H9 (cell line): ENCODE results near the gene KLLN. TPM values are rescaled to one million over a fixed set of nuclear protein-coding genes. Genes with fewer than 3 reads are reported as not detected.
"Not testable (repeated sequence)": the region's sequence is repeated elsewhere in the genome, so short reads cannot be mapped to it uniquely, and the experiment has no call there.

ENCODE experiments used
- DNase-seq: peaks from one replicate; pipeline ENCODE4 v3.0.0-alpha.2; 2017
- H2AFZ ChIP-seq: one replicate; pipeline ENCODE4 v1.6.1; 2013; ENCODE audit warnings: mild to moderate bottlenecking, low read length, control low read depth, moderate library complexity
- H2AK5ac ChIP-seq: 2 replicates; pipeline ENCODE4 v1.6.1; 2013; ENCODE audit warnings: low read length, control low read depth, mixed read lengths; ENCODE audit not compliant: insufficient read length
- H2BK120ac ChIP-seq: one replicate; pipeline ENCODE4 v1.6.1; 2013; ENCODE audit warnings: low read depth, mild to moderate bottlenecking, low read length, control low read depth, inconsistent platforms; ENCODE audit not compliant: poor library complexity, severe bottlenecking
- H2BK12ac ChIP-seq: 2 replicates; pipeline ENCODE4 v1.6.1; 2013; ENCODE audit warnings: low read length, control low read depth, mixed read lengths, low read depth; ENCODE audit not compliant: insufficient read length
- H2BK15ac ChIP-seq: 2 replicates; pipeline ENCODE4 v1.6.1; 2013; ENCODE audit warnings: low read depth, low read length, control low read depth
- H2BK20ac ChIP-seq: one replicate; pipeline ENCODE4 v1.6.1; 2013; ENCODE audit warnings: low read depth, mild to moderate bottlenecking, low read length, control low read depth, inconsistent platforms; ENCODE audit not compliant: poor library complexity, severe bottlenecking
- H2BK5ac ChIP-seq: 2 replicates; pipeline ENCODE4 v1.6.1; 2013; ENCODE audit warnings: low read length, control low read depth, mixed read lengths; ENCODE audit not compliant: insufficient read length
- H3K14ac ChIP-seq: 2 replicates; pipeline ENCODE4 v1.6.1; 2013; ENCODE audit warnings: low read length, control low read depth; ENCODE audit not compliant: insufficient read depth
- H3K18ac ChIP-seq: 2 replicates; pipeline ENCODE4 v1.6.1; 2013; ENCODE audit warnings: low read depth, mild to moderate bottlenecking, mixed read lengths, low read length, control low read depth; ENCODE audit not compliant: insufficient read length
- H3K23ac ChIP-seq: 2 replicates; pipeline ENCODE4 v1.6.1; 2013; ENCODE audit warnings: low read length, control low read depth, mixed read lengths, low read depth; ENCODE audit not compliant: insufficient read length
- H3K23me2 ChIP-seq: 2 replicates; pipeline ENCODE4 v1.6.1; 2013; ENCODE audit warnings: low read depth, mild to moderate bottlenecking, mixed read lengths, low read length, control low read depth; ENCODE audit not compliant: insufficient read length, poor library complexity, severe bottlenecking
- H3K27ac ChIP-seq: 2 replicates; pipeline ENCODE4 v1.5.1; 2013; ENCODE audit warnings: low read length, control low read depth, mixed read lengths, low read depth; ENCODE audit not compliant: insufficient read length
- H3K27me3 ChIP-seq: 2 replicates; pipeline ENCODE4 v1.6.1; 2013; ENCODE audit warnings: low read length, control low read depth, inconsistent platforms; ENCODE audit not compliant: insufficient read depth
- H3K4ac ChIP-seq: 2 replicates; pipeline ENCODE4 v1.6.1; 2013; ENCODE audit warnings: low read depth, mild to moderate bottlenecking, control low read depth, inconsistent platforms, low read length, moderate library complexity
- H3K4me1 ChIP-seq: 2 replicates; pipeline ENCODE4 v1.6.1; 2013; ENCODE audit warnings: low read length, control low read depth, inconsistent platforms; ENCODE audit not compliant: insufficient read depth
- H3K4me2 ChIP-seq: 2 replicates; pipeline ENCODE4 v1.6.1; 2013; ENCODE audit warnings: low read length, control low read depth, mixed read lengths; ENCODE audit not compliant: insufficient read length, insufficient read depth
- H3K56ac ChIP-seq: 2 replicates; pipeline ENCODE4 v1.6.1; 2013; ENCODE audit warnings: low read depth, mild to moderate bottlenecking, mixed read lengths, low read length, control low read depth; ENCODE audit not compliant: insufficient read length
- H3K79me1 ChIP-seq: 2 replicates; pipeline ENCODE4 v1.6.1; 2013; ENCODE audit warnings: low read depth, mild to moderate bottlenecking, moderate library complexity, low read length, control low read depth, inconsistent platforms; ENCODE audit not compliant: insufficient read depth, poor library complexity, severe bottlenecking
- H3K79me2 ChIP-seq: 2 replicates; pipeline ENCODE4 v1.6.1; 2013; ENCODE audit warnings: low read length, control low read depth, inconsistent platforms; ENCODE audit not compliant: insufficient read depth
- H3K9ac ChIP-seq: 2 replicates; pipeline ENCODE4 v1.6.1; 2013; ENCODE audit warnings: low read length, control low read depth, mixed read lengths; ENCODE audit not compliant: insufficient read length; ENCODE audit errors: extremely low read depth
- H3K9me3 ChIP-seq: one replicate; pipeline ENCODE4 v1.6.1; 2013; ENCODE audit warnings: low read depth, low read length, inconsistent platforms; ENCODE audit not compliant: control insufficient read depth
- H3T11ph ChIP-seq: one replicate; pipeline ENCODE4 v1.6.1; 2013; ENCODE audit warnings: mild to moderate bottlenecking, low read length, control low read depth, inconsistent platforms
- H4K20me1 ChIP-seq: one replicate; pipeline ENCODE4 v1.6.1; 2013; ENCODE audit not compliant: control insufficient read depth, insufficient read length, insufficient read depth
- H4K5ac ChIP-seq: 2 replicates; pipeline ENCODE4 v1.6.1; 2013; ENCODE audit warnings: low read depth, mild to moderate bottlenecking, mixed read lengths, low read length, control low read depth; ENCODE audit not compliant: insufficient read length
- H4K8ac ChIP-seq: replicated peaks from 2 replicates; pipeline ENCODE4 v1.6.1; 2013; ENCODE audit warnings: low read length, control low read depth, mixed read lengths, low read depth; ENCODE audit not compliant: insufficient read length
- H4K91ac ChIP-seq: 2 replicates; pipeline ENCODE4 v1.6.1; 2013; ENCODE audit warnings: low read depth, mild to moderate bottlenecking, moderate library complexity, mixed read lengths, low read length, control low read depth; ENCODE audit not compliant: insufficient read length
- H3K27ac Mint-ChIP-seq, 3 experiments: 2 replicates in 2 of 3; 3 replicates in 1 of 3; pipeline ENCODE4 v1.8.0; 2020 to 2021; ENCODE audit warnings: mixed read lengths in 3 of 3, mild to moderate bottlenecking in 1 of 3, moderate library complexity in 1 of 3
- H3K27me3 Mint-ChIP-seq: 2 replicates; pipeline ENCODE4 v1.8.0; 2021; ENCODE audit warnings: low read depth, mild to moderate bottlenecking, moderate library complexity, mixed read lengths
- H3K36me3 Mint-ChIP-seq, 3 experiments: 2 replicates in 2 of 3; 3 replicates in 1 of 3; pipeline ENCODE4 v1.8.0; 2020 to 2021; ENCODE audit warnings: low read depth in 3 of 3, mixed read lengths in 3 of 3; ENCODE audit not compliant: insufficient read depth in 1 of 3
- H3K4me1 Mint-ChIP-seq, 2 experiments: 2 replicates each; pipeline ENCODE4 v1.8.0; 2020; ENCODE audit warnings: mixed read lengths in 2 of 2
- H3K4me3 Mint-ChIP-seq, 2 experiments: 2 replicates in 1 of 2; 3 replicates in 1 of 2; pipeline ENCODE4 v1.8.0; 2020 to 2021; ENCODE audit warnings: mild to moderate bottlenecking in 2 of 2, mixed read lengths in 2 of 2, moderate library complexity in 1 of 2
- H3K9me3 Mint-ChIP-seq, 2 experiments: 2 replicates in 1 of 2; 3 replicates in 1 of 2; pipeline ENCODE4 v1.8.0; 2020; ENCODE audit warnings: mild to moderate bottlenecking in 2 of 2, mixed read lengths in 2 of 2, moderate library complexity in 1 of 2
- WGBS: extraction: QIAGEN DNeasy Blood & Tissue Kit; methylation state at CpG from one replicate; pipeline ENCODE4 v1.1.7; 2013; ENCODE audit warnings: missing lambda C conversion rate, low lambda C conversion rate, mixed read lengths; ENCODE audit not compliant: insufficient read length; ENCODE audit errors: extremely low coverage; 5-methylcytosine and 5-hydroxymethylcytosine counted together
- total RNA-seq: library from RNA; stranded (reverse); gene quantifications from 2 replicates; pipeline ENCODE4 v1.2.1, GENCODE V29; 2021
- TF ChIP-seq, protein P1 (sequence below): fragments of 200-600 bp; sonication (generic); conservative IDR thresholded peaks from 3 replicates; pipeline ENCODE4 v1.8.0; 2021; ENCODE audit warnings: antibody characterized with exemption, mild to moderate bottlenecking

KLLN gene
- total RNA-seq, 1 experiment from 2014 or later, result 0.79 TPM

- Histone ChIP-seq H3K27me3 (no peaks in the 10 kb centered on the region), H2AFZ (no peak overlapping the region), H4K20me1 (no peaks in the 10 kb centered on the region), H2BK15ac (no peak overlapping the region), H4K91ac (no peak overlapping the region), H3K79me2 (peaks cover 8% of the 10 kb centered on the region; the same call in 1 of the 2 replicates), H3K4ac (no peak overlapping the region), H4K8ac (no peak overlapping the region), H3K27ac (no peak overlapping the region), H3K4me1 (no peaks in the 10 kb centered on the region), H2BK120ac (no peak overlapping the region), H3K9me3 (no peaks in the 10 kb centered on the region), H3K4me2 (no peak overlapping the region), H3K18ac (no peak overlapping the region), H3K9ac (no peak overlapping the region), H3T11ph (no peak overlapping the region), H2BK5ac (no peak overlapping the region), H3K56ac (no peak overlapping the region), H3K79me1 (no peaks in the 10 kb centered on the region), H3K14ac (no peak overlapping the region), H3K23me2 (peaks cover 14% of the 10 kb centered on the region), H2BK12ac (no peak overlapping the region), H2AK5ac (no peak overlapping the region), H2BK20ac (no peak overlapping the region), H3K23ac (no peak overlapping the region), H4K5ac (no peak overlapping the region)
- TF ChIP-seq, protein P1, sequence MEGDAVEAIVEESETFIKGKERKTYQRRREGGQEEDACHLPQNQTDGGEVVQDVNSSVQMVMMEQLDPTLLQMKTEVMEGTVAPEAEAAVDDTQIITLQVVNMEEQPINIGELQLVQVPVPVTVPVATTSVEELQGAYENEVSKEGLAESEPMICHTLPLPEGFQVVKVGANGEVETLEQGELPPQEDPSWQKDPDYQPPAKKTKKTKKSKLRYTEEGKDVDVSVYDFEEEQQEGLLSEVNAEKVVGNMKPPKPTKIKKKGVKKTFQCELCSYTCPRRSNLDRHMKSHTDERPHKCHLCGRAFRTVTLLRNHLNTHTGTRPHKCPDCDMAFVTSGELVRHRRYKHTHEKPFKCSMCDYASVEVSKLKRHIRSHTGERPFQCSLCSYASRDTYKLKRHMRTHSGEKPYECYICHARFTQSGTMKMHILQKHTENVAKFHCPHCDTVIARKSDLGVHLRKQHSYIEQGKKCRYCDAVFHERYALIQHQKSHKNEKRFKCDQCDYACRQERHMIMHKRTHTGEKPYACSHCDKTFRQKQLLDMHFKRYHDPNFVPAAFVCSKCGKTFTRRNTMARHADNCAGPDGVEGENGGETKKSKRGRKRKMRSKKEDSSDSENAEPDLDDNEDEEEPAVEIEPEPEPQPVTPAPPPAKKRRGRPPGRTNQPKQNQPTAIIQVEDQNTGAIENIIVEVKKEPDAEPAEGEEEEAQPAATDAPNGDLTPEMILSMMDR, result peak; percentile 58; the same call in 2 of the 3 replicates
- Mint-ChIP-seq H3K9me3 (no peaks in the 10 kb centered on the region; a peak in 1 of 5 replicates), H3K4me1 (peaks cover 14 to 15% of the 10 kb centered on the region in 2 experiments), H3K27me3 (peaks cover 8% of the 10 kb centered on the region; the same call in 1 of the 2 replicates), H3K4me3 (peak overlapping the region in 1 of 2 experiments; percentile 53; a peak in 2 of 5 replicates), H3K36me3 (peaks cover 0 to 5% (median 0%) of the 10 kb centered on the region in 3 experiments; a peak in 3 of 7 replicates), H3K27ac (no peak overlapping the region)
- DNase-seq, result no peak
- no CpG with 5 or more reads among the region's 3 CpGs for WGBS
Measured at GRCh38 chr10:87860156-87860795, 3.1 kb downstream of the KLLN start.

GRCh38 chr10:87855665-87856064 is 7.7 kb downstream of the KLLN start:
- not testable (repeated sequence) for H3K23ac ChIP-seq, H2BK20ac ChIP-seq, H2AK5ac ChIP-seq, H2BK15ac ChIP-seq, H4K91ac ChIP-seq, H3K9me3 Mint-ChIP-seq, H2BK12ac ChIP-seq, H3K23me2 ChIP-seq, H3K27ac Mint-ChIP-seq, H3K9ac ChIP-seq, H4K20me1 ChIP-seq, H3K27me3 ChIP-seq, H3K4me2 ChIP-seq, H3K27me3 Mint-ChIP-seq, H3K79me2 ChIP-seq, H3K4ac ChIP-seq, H3K9me3 ChIP-seq, H3K27ac ChIP-seq, H4K5ac ChIP-seq, DNase-seq, H2AFZ ChIP-seq, H2BK5ac ChIP-seq, H3K56ac ChIP-seq, H3K36me3 Mint-ChIP-seq, H3K18ac ChIP-seq, H3K4me3 Mint-ChIP-seq, H3T11ph ChIP-seq, H3K4me1 ChIP-seq, H4K8ac ChIP-seq, H3K4me1 Mint-ChIP-seq, H2BK120ac ChIP-seq, H3K14ac ChIP-seq, H3K79me1 ChIP-seq
- no CpG with 5 or more reads among the region's 4 CpGs for WGBS
